SK-N-SH (cell line): ENCODE measurements around the gene STXBP6. TPM values are rescaled to one million over a fixed set of nuclear protein-coding genes. Genes with fewer than 3 reads are reported as not detected.

Source experiments
- CTCF ChIA-PET: fragments of 300-600, 350-600 bp; formaldehyde crosslinking; extraction: SDS; loops from one replicate; lab custom pipeline; 2021; lab: Yijun Ruan, JAX
- POLR2A ChIA-PET: fragments of 350-600 bp; sonication (Branson Sonifier 250); formaldehyde crosslinking; extraction: SDS; loops from one replicate; lab custom pipeline; 2020; ENCODE audit warnings: antibody characterized with exemption, inconsistent platforms; lab: Yijun Ruan, JAX
- DNase-seq: peaks from one replicate; pipeline ENCODE4 v3.0.0; 2012
- H2AFZ ChIP-seq: fragments of 200-600 bp; sonication (generic); 2 replicates; pipeline ENCODE4 v1.8.1; 2016; ENCODE audit warnings: antibody characterized with exemption, mild to moderate bottlenecking, low read depth
- H3F3A ChIP-seq: fragments of 200-600 bp; sonication (generic); replicated peaks from 2 replicates; pipeline ENCODE3; 2016; ENCODE audit warnings: antibody characterized with exemption, mild to moderate bottlenecking; ENCODE audit not compliant: insufficient read depth
- H3K27ac ChIP-seq, 2 experiments: fragments of 200-500 bp in 1 of 2; fragments of 200-600 bp in 1 of 2; sonication (Bioruptor generic) in 1 of 2; sonication (generic), shearing (Covaris generic) in 1 of 2; 2 replicates each; pipeline versions ENCODE4 v1.5.1 to v1.6.1; 2014 to 2016; ENCODE audit warnings: low read depth in 2 of 2, inconsistent platforms in 1 of 2, low read length in 1 of 2, mild to moderate bottlenecking in 1 of 2, mixed read lengths in 1 of 2
- H3K27me3 ChIP-seq: fragments of 200-600 bp; sonication (generic), shearing (Covaris generic); 2 replicates; pipeline ENCODE4 v1.6.1; 2016; ENCODE audit warnings: mixed run types; ENCODE audit not compliant: insufficient read depth
- H3K36me3 ChIP-seq, 2 experiments: fragments of 200-500 bp in 1 of 2; fragments of 200-600 bp in 1 of 2; sonication (Bioruptor generic) in 1 of 2; sonication (generic) in 1 of 2; replicated peaks in 1 of 2; 2 replicates each; pipeline versions ENCODE3 to v1.5.1; 2014 to 2016; ENCODE audit warnings: low read length in 1 of 2, mild to moderate bottlenecking in 1 of 2; ENCODE audit not compliant: insufficient read depth in 2 of 2, control insufficient read depth in 1 of 2
- H3K4me1 ChIP-seq, 2 experiments: fragments of 200-500 bp in 1 of 2; fragments of 200-600 bp in 1 of 2; sonication (Bioruptor generic) in 1 of 2; sonication (generic), shearing (Covaris generic) in 1 of 2; 2 replicates each; pipeline versions ENCODE4 v1.5.1 to v1.6.1; 2014 to 2016; ENCODE audit warnings: low read depth in 1 of 2, low read length in 1 of 2, mixed run types in 1 of 2; ENCODE audit not compliant: insufficient read depth in 2 of 2, control insufficient read depth in 1 of 2
- H3K4me2 ChIP-seq: fragments of 200-600 bp; sonication (generic), shearing (Covaris generic); 2 replicates; pipeline ENCODE4 v1.6.1; 2017; ENCODE audit warnings: mixed run types
- H3K4me3 ChIP-seq, 2 experiments: fragments of 200-500 bp in 1 of 2; fragments of 200-600 bp in 1 of 2; sonication (Bioruptor generic) in 1 of 2; sonication (generic), shearing (Covaris generic) in 1 of 2; 2 replicates each; pipeline versions ENCODE4 v1.5.1 to v1.8.1; 2014 to 2016; ENCODE audit warnings: low read depth in 2 of 2, inconsistent platforms in 1 of 2, low read length in 1 of 2, mild to moderate bottlenecking in 1 of 2, mixed read lengths in 1 of 2, moderate library complexity in 1 of 2
- H3K79me2 ChIP-seq: fragments of 200-600 bp; sonication (generic); 2 replicates; pipeline ENCODE4 v1.8.1; 2017; ENCODE audit warnings: mild to moderate bottlenecking; ENCODE audit not compliant: insufficient read depth
- H3K9ac ChIP-seq: fragments of 200-600 bp; sonication (generic); 2 replicates; pipeline ENCODE4 v1.6.1; 2017; ENCODE audit warnings: mixed run types
- H3K9me2 ChIP-seq: fragments of 200-600 bp; sonication (generic); 2 replicates; pipeline ENCODE4 v1.6.1; 2017; ENCODE audit warnings: mixed run types
- H3K9me3 ChIP-seq: fragments of 200-600 bp; sonication (generic); 2 replicates; pipeline ENCODE4 v1.6.1; 2017; ENCODE audit warnings: mixed run types, mild to moderate bottlenecking, moderate library complexity
- H4K20me1 ChIP-seq: fragments of 200-600 bp; sonication (generic); 2 replicates; pipeline ENCODE4 v1.6.1; 2017; ENCODE audit warnings: mild to moderate bottlenecking, mixed run types; ENCODE audit not compliant: insufficient read depth
- ELF1 ChIP-seq: IDR thresholded peaks from 2 replicates; pipeline ENCODE4 v1.4.0; 2012
- EZH2phosphoT487 ChIP-seq: fragments of 200-600 bp; sonication (generic); IDR thresholded peaks from 2 replicates; pipeline ENCODE4 v1.6.1; 2017; ENCODE audit warnings: low read depth, mixed run types, mild to moderate bottlenecking, antibody characterized with exemption, moderate library complexity, borderline replicate concordance
- FOXJ3 ChIP-seq: sonication (generic); formaldehyde crosslinking; IDR thresholded peaks from 2 replicates; pipeline ENCODE4 v1.5.1; 2020; ENCODE audit warnings: mild to moderate bottlenecking, missing genetic modification reagents
- FOXM1 ChIP-seq: IDR thresholded peaks from 2 replicates; pipeline ENCODE4 v1.4.0; 2012; ENCODE audit warnings: low read depth, mild to moderate bottlenecking
- GABPA ChIP-seq: IDR thresholded peaks from 2 replicates; pipeline ENCODE4 v1.4.0; 2012; ENCODE audit warnings: low read depth, mild to moderate bottlenecking
- GATA2 ChIP-seq: sonication (generic); formaldehyde crosslinking; IDR thresholded peaks from 2 replicates; pipeline ENCODE4 v1.5.0; 2020; ENCODE audit warnings: mild to moderate bottlenecking, missing genetic modification reagents
- IRF3 ChIP-seq: fragments of 150-350 bp; IDR thresholded peaks from 2 replicates; pipeline ENCODE4 v1.6.1; 2016; ENCODE audit warnings: mild to moderate bottlenecking, low read depth, low read length
- JUND ChIP-seq: IDR thresholded peaks from 2 replicates; pipeline ENCODE4 v1.4.0; 2012
- MEF2A ChIP-seq: IDR thresholded peaks from 2 replicates; pipeline ENCODE4 v1.4.0; 2012; ENCODE audit warnings: low read depth, borderline replicate concordance
- NFIC ChIP-seq: IDR thresholded peaks from 2 replicates; pipeline ENCODE4 v1.4.0; 2012; ENCODE audit warnings: borderline replicate concordance
- RCOR1 ChIP-seq: fragments of 150-350 bp; IDR thresholded peaks from 2 replicates; pipeline ENCODE4 v1.6.1; 2017; ENCODE audit warnings: antibody characterized with exemption, low read length
- RXRA ChIP-seq: IDR thresholded peaks from 2 replicates; pipeline ENCODE4 v1.4.0; 2012; ENCODE audit warnings: low read depth, mild to moderate bottlenecking, borderline replicate concordance
- SMC3 ChIP-seq: IDR thresholded peaks from 2 replicates; pipeline ENCODE4 v1.6.1; 2012; ENCODE audit warnings: low read depth, low read length, improper control_type of control experiment
- TAF1 ChIP-seq: IDR thresholded peaks from 2 replicates; pipeline ENCODE4 v1.6.1; 2012; ENCODE audit warnings: low read depth, mild to moderate bottlenecking, low read length, moderate library complexity, borderline replicate concordance
- TCF12 ChIP-seq: IDR thresholded peaks from 2 replicates; pipeline ENCODE4 v1.4.0; 2012
- USF1 ChIP-seq: IDR thresholded peaks from 2 replicates; pipeline ENCODE4 v1.4.0; 2012; ENCODE audit warnings: low read depth, borderline replicate concordance
- USF2 ChIP-seq: fragments of 150-350 bp; IDR thresholded peaks from 2 replicates; pipeline ENCODE4 v1.6.1; 2017; ENCODE audit warnings: antibody characterized with exemption, low read length, low read depth, borderline replicate concordance
- YY1 ChIP-seq: IDR thresholded peaks from 2 replicates; pipeline ENCODE4 v1.4.0; 2012; ENCODE audit warnings: low read depth, mild to moderate bottlenecking
- WGBS: methylation state at CpG from one replicate; pipeline ENCODE4 v1.1.6; 2017; ENCODE audit warnings: low lambda C conversion rate; 5-methylcytosine and 5-hydroxymethylcytosine counted together
- polyA plus RNA-seq, 3 experiments: library from polyadenylated mRNA; depleted of rRNA; stranded (reverse); fragments of >200 nt; gene quantifications; 2 replicates each; pipeline ENCODE4 v1.2.3, GENCODE V29; 2012

Gene STXBP6
- polyA plus RNA-seq, 1 of the 3 experiments (the other 2 are of a cell fraction), result 0.16 TPM

GRCh38 chr14:25067600-25067999 lies 17.7 kb upstream of the STXBP6 start:
- no peak overlapping the region for H3K27ac ChIP-seq
- H3K27me3 ChIP-seq, result peaks cover 5% of the 10 kb centered on the region; the same call in 1 of the 2 replicates
- no peak for TF ChIP-seq SMC3
- no peak for TF ChIP-seq NFIC
- no peak for TF ChIP-seq RXRA
- TF ChIP-seq YY1, result no peak
- no peak for TF ChIP-seq EZH2phosphoT487
- TF ChIP-seq MEF2A, result no peak
- TF ChIP-seq TAF1, result no peak
- H2AFZ ChIP-seq, result no peak overlapping the region
- no peaks in the 10 kb centered on the region for H3K9me2 ChIP-seq
- H3K4me2 ChIP-seq, result no peak overlapping the region
- no peak overlapping the region for H3K9ac ChIP-seq
- WGBS, result 8% methylated on average over 2 of the region's 2 CpGs
- no peaks in the 10 kb centered on the region for H3K4me1 ChIP-seq
- H4K20me1 ChIP-seq, result no peaks in the 10 kb centered on the region
- POLR2A ChIA-PET, result no interaction called here
- DNase-seq, result no peak
- H3K79me2 ChIP-seq, result no peaks in the 10 kb centered on the region
- CTCF ChIA-PET, result interaction anchor here (2.1 kb wide), 1 partner anchor 261 kb away, joined by 6 read pairs; no protein-coding TSS in a partner anchor
- H3K4me3 ChIP-seq, result no peak overlapping the region
- H3K9me3 ChIP-seq, result no peaks in the 10 kb centered on the region
- no peaks in the 10 kb centered on the region for H3K36me3 ChIP-seq
- H3F3A ChIP-seq, result no peaks in the 10 kb centered on the region

- Histone ChIP-seq H3K9ac (no peak overlapping the region), H3F3A (no peaks in the 10 kb centered on the region), H3K4me1 (no peaks in the 10 kb centered on the region), H4K20me1 (no peaks in the 10 kb centered on the region), H3K79me2 (no peaks in the 10 kb centered on the region), H3K9me2 (no peaks in the 10 kb centered on the region), H3K4me3 (no peak overlapping the region), H3K27me3 (no peaks in the 10 kb centered on the region; the same call in 1 of the 2 replicates), H3K4me2 (no peak overlapping the region), H3K27ac (no peak overlapping the region), H2AFZ (no peak overlapping the region), H3K36me3 (no peaks in the 10 kb centered on the region), H3K9me3 (no peaks in the 10 kb centered on the region)
- ChIA-PET CTCF (no interaction called here), POLR2A (no interaction called here)
- DNase-seq, result no peak
- TF ChIP-seq USF1 (no peak), MEF2A (no peak), TCF12 (no peak), RXRA (no peak), IRF3 (no peak), FOXJ3 (no peak), ELF1 (no peak), RCOR1 (no peak), JUND (no peak), USF2 (no peak), GABPA (no peak), NFIC (no peak), GATA2 (CRISPR knock-in tag) (no peak), FOXM1 (no peak)
- TF ChIP-seq, all 33 proteins: peak for 0
- WGBS, result 3% methylated on average over 3 of the region's 3 CpGs
Measured at GRCh38 chr14:25062022-25062321, 12.0 kb upstream of the STXBP6 start.
